GM12873 (cell line): ENCODE data around the gene CEACAM21.

Experiments
- TF ChIP-seq, protein P1 (sequence below): IDR thresholded peaks from 2 replicates; pipeline ENCODE4 v1.5.1; 2012; ENCODE audit warnings: low read depth, mild to moderate bottlenecking, moderate library complexity, low read length, control low read depth; ENCODE audit not compliant: insufficient read depth; ENCODE audit errors: missing control alignments

CEACAM21 gene

DNA sequence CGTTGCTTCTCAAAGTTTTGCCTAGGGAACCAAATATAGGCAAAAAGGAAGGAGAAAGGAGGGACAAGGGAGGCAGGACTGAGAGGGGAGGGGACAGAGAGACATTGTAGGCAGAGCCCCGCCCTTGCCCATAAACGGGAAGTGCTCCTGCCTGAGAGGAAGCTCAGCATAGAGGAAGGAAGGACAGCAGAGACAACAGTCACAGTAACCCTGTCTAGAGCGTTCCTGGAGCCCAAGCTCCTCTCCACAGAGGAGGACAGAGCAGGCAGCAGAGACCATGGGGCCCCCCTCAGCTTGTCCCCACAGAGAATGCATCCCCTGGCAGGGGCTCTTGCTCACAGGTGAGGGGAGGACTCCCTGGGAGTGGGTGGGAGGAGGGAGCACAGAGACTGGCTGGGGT lies at the start of gene CEACAM21:
Gene CEACAM21, plus strand, starts transcription at position 169 of the 400 bp plus-strand sequence. Its CDS starts 109 bp downstream, at position 278.
- TF ChIP-seq, protein P1, sequence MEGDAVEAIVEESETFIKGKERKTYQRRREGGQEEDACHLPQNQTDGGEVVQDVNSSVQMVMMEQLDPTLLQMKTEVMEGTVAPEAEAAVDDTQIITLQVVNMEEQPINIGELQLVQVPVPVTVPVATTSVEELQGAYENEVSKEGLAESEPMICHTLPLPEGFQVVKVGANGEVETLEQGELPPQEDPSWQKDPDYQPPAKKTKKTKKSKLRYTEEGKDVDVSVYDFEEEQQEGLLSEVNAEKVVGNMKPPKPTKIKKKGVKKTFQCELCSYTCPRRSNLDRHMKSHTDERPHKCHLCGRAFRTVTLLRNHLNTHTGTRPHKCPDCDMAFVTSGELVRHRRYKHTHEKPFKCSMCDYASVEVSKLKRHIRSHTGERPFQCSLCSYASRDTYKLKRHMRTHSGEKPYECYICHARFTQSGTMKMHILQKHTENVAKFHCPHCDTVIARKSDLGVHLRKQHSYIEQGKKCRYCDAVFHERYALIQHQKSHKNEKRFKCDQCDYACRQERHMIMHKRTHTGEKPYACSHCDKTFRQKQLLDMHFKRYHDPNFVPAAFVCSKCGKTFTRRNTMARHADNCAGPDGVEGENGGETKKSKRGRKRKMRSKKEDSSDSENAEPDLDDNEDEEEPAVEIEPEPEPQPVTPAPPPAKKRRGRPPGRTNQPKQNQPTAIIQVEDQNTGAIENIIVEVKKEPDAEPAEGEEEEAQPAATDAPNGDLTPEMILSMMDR, result no peak

DNA sequence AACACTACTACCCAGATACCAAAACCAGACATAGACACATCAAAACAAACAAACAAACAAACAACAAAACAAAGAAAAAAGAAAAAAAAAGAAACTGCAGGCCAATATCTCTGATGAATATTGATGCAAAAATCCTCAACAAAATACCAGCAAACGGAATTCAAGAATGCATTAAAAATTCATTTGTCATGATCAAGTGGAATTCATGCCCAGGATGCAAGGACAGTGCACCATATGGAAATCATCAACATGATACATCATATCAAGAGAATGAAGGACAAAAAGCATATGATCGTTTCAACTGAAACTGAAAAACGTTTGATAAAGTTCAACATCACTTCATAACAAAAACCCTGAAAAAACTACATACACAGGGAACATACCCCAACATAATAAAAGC lies 48.9 kb upstream of the CEACAM21 start:
- TF ChIP-seq, protein P1, result no peak

DNA sequence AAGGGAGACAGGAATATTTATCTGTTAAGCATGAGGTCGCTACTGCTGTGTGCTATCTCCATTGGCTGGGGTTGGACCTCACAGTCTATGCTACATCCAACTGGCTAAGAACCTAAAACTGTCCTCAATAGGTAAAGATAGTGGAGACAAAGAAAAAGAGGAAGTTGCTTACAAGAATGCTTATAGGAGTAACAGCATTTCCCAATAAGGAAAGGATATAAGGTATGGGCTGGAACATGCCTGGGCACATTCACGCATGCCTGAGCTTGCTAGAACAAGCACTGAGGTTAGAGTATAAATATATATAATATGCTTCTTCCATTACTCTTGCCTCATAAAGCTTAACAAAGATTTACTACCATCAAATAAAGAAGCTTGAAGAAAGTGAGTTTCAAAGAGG lies 47.9 kb upstream of the CEACAM21 start:
- TF ChIP-seq, protein P1, result no peak

DNA sequence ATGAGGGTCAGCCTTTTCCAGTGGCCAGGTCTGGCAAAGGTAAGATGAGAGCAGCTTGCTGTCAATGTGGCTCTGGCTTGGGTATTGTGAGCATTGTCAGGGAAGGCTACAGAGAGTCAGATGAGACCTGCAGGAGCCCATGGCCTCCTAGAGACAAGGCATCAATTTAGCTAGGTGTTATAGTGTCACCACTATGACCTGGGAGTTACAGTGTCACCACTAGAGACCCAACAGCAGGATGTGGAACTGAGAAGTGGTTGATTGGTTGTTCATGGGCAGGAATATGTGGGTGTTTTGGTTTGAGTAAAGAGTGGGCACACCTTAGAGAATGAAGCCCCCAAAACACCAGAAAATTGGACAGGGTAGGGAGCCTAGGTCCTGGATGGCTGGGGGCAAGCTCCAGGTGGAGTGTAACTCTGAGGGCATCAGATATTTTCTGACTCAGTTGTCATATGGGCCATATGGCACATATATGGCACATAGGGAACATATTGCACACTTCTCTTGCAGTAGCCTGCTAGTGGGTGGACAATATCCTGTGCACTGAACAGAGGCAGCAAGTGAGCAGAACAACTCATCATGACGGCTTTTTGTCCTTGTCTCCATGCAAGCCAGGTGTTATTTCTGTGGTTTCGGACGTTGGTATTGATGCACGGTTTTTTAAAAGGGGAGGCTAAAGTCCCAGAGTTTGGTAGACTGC lies 46.3 kb upstream of the CEACAM21 start:
- TF ChIP-seq, protein P1, result no peak

DNA sequence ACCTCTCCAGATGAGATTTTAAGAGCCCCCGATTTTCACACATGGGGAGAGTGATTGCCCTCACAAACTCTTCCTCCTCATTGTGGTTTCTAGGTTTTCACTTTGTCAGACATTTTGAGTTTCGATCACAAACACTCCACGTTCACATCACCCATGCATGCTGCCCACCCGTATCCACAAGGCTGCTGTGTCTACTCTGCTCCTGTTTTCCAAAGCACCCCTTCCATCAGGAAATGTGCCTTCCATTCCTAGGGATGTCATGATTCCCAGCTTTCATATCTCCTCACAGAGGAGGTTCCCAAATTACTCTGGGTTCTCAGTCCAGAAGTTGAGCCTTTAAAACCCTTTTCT lies 45.8 kb upstream of the CEACAM21 start:
- TF ChIP-seq, protein P1, result no peak

DNA sequence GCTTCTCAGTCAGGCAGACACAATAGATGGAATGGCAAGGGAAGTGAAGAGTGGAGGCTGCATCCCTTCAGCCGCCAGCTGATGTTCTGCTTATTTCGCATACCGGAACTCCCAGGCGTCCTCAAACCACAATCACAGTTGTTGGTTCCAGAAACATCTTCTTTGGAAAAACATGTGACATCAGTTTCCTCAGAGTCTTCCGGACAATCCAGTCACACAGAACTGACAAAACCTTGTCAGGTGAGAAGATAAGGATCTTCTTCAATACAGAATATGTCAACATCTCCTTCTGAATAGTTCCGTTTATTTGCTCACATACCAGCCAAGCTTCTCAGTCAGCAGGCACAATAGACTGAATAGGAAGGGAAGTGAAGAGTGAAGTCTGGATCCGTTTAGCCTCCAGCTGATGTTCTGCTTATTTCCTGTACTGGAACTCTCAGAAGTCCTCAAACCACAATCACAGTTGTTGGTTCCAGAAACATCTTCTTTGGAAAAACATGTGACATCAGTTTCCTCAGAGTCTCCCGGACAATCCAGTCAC lies 45.1 kb upstream of the CEACAM21 start:
- TF ChIP-seq, protein P1, result no peak

DNA sequence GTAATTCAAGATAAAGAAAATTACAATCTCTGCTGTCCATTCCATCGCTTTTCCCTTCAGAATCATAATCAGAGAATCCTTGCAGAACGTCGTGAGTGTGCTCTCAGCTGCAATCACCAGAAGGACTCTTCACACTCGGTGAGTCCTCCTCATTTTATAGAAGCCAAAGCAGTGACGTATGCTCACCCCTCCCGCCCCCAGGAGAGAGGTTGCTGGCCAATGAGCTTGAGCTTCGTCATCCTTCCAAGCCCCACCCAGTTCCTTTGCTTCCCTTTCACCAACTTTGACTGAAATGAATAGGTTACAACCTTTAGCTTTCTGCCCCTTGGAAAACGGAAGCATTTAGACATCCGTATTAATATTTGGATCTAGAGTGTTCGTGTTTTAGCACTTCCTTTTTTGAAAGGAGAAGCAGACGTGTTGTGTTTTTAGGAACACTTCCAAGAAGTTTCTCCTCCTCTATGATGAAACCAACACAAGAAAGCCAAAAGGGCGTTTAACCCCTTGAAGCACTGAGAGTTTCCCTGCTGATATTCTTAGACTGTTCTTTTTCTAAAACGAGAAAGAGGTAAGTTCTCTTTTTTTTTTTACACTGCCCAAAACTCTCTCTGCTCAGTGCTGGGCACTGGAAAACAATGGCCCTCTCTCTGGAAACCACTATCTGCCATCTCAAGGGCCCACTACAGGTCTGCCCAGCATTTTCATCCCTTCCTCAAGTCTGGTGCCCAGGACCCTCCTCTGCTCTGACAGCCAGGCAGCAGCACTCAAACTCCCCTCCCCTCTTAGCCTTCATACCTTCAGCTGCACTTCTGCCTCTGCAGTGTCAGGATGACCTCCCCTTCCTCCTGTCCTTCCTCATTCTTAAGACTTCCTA lies 44.3 kb upstream of the CEACAM21 start:
- TF ChIP-seq, protein P1, result no peak
